ENCODE data around the gene TMCC2.

DNA sequence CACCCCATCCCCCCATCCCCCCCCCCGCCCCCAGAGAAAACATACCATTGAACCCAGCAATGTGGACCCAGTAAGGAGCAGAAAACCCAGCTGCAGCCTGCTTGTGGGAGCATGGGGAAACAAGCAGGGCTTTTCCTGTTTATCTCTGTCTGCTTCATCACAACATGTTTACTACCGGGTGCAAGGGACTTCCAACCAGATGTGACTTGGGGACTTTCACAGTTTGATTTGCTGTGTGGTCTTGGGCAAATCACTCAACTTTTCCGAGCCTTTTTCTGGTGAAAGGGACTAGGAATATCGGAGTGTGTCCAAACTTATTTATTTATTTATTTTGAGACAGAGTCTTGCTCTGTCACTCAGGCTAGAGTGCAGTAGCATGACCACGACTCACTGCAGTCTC is 3.2 kb downstream of the TMCC2 start:
- TF ChIP-seq, protein P1, sequence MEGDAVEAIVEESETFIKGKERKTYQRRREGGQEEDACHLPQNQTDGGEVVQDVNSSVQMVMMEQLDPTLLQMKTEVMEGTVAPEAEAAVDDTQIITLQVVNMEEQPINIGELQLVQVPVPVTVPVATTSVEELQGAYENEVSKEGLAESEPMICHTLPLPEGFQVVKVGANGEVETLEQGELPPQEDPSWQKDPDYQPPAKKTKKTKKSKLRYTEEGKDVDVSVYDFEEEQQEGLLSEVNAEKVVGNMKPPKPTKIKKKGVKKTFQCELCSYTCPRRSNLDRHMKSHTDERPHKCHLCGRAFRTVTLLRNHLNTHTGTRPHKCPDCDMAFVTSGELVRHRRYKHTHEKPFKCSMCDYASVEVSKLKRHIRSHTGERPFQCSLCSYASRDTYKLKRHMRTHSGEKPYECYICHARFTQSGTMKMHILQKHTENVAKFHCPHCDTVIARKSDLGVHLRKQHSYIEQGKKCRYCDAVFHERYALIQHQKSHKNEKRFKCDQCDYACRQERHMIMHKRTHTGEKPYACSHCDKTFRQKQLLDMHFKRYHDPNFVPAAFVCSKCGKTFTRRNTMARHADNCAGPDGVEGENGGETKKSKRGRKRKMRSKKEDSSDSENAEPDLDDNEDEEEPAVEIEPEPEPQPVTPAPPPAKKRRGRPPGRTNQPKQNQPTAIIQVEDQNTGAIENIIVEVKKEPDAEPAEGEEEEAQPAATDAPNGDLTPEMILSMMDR (IDR thresholded peaks at IDR 0.05; ENCODE audit: insufficient read depth, low read depth, low read length), result no peak
- TF ChIP-seq EZH2 (IDR thresholded peaks at IDR 0.05; ENCODE audit: insufficient read depth, low read length), result no peak

Data from astrocyte (in vitro differentiated cells and primary cell).